Renal cortex interstitium (tissue), 11 donors: ENCODE results near the gene IREB2. TPM values are rescaled to one million over a fixed set of nuclear protein-coding genes. Genes with fewer than 3 reads are reported as not detected.
"Not testable (repeated sequence)": the region's sequence is repeated elsewhere in the genome, so short reads cannot be mapped to it uniquely, and the experiment has no call there.

Experiments
- DNase-seq, 11 donors: peaks; one replicate each; pipeline ENCODE4 v3.0.0-alpha.2; 2013; ENCODE audit warnings: low read depth in 9 of 11, low spot score in 4 of 11; ENCODE audit errors: extremely low read depth in 1 of 11
- polyA plus RNA-seq, 3 donors: library from polyadenylated mRNA; unstranded; fragments of 120-200 nt; gene quantifications; one replicate each; pipeline ENCODE4 v1.2.1, GENCODE V29; 2013; ENCODE audit not compliant: insufficient read length in 3 of 3

IREB2 gene
- polyA plus RNA-seq, 3 donors: 57.0 to 73.9 (median 68.4) TPM

DNA sequence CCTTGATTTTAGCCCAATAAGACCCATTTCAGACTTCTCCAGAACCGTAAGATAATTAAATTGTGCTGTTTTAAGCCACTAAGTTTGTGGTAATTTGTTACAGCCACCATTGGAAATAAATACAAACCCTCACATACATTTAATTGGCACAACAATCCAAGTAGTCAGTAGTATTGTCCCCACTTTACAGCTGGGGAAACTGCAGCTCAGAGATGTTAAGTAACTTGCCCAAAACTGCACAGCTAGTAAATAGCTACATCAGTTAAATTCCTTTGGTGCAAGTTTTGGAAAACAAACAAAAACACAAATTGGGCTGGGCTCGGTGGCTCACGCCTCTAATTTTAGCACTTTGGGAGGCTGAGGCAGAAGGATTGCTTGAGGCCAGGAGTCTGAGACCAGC is 13.3 kb upstream of the IREB2 start:
- DNase-seq: no peak

DNA sequence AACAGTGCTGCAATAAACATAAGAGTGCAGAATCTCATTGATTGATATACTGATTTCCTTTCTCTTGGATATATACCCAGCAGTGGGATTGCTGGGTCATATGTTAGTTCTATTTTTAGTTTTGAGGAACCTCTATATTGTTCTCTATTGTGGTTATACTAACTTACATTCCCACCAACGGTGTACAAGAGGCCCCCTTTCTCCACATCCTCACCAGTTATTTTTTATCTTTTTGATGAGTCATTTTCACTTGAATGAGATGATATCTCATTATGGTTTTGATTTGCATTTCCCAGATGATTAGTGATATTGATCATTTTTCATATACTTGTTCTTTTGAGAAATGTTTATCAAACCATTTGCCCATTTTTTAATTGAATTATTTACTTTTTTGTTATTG is 12.4 kb upstream of the IREB2 start:
- no peak for DNase-seq

DNA sequence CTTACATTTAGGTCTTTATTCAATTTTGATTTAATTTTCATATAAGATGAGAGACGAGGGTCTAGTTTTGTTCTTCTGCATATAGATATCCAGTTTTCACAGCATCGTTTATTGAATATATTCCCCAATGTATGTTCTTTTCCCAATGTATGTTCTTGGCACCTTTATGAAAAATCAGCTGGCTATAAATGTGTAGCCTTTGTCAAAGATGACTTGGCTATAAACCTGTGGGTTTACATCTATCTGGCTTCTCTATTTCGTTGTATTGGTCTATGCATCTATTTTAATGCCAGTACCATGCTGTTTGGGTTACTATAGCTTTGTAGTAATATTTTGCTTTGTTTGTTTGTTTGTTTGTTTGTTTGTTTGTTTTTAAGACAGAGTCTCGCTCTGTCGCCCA is 11.7 kb upstream of the IREB2 start:
- no peak for DNase-seq

GRCh38 chr15:78427953-78428352 is 10.1 kb upstream of the IREB2 start:
- no peak for DNase-seq

GRCh38 chr15:78429477-78429876 is 8.5 kb upstream of the IREB2 start:
- no peak for DNase-seq

DNA sequence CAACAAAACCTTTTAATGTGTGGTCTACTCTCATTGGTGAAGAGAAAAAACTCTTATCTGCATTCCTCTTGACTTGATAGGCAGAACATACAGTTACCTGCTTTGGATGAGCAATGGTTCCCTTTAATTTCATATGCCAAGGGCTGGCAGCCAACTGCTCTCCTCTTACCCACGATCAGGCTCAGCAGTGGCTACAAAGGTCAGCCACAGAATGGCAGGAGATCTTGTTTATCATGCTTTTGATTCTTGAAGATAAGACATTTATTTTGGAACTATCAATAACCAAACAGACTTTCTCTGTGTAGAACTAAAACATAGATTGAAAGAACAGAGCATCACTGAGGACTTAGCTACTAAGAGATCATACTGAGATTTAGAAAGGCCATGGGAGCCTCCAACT is 6.1 kb upstream of the IREB2 start:
- DNase-seq: no peak

GRCh38 chr15:78432664-78433063 is 5.4 kb upstream of the IREB2 start:
- no peak for DNase-seq

GRCh38 chr15:78434134-78434533 is 3.9 kb upstream of the IREB2 start:
- DNase-seq: no peak

DNA sequence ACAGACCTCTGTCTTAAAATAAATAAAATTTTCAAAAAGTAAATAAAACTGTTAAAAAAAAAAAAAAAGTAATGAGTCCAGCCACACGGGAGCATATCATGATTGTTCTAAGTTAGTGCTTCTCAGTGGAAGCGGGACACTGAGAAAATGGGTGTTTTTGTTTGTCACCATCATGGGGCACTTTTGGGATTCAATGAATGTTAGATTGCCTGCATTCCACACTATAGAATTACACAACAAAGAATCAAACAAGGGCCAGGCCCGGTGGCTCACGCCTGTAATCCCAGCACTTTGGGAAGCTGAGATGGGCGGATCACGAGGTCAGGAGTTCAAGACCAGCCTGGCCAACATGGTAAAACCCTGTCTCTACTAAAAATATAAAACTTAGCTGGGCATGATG is 3.3 kb upstream of the IREB2 start:
- DNase-seq: not testable (repeated sequence)

DNA sequence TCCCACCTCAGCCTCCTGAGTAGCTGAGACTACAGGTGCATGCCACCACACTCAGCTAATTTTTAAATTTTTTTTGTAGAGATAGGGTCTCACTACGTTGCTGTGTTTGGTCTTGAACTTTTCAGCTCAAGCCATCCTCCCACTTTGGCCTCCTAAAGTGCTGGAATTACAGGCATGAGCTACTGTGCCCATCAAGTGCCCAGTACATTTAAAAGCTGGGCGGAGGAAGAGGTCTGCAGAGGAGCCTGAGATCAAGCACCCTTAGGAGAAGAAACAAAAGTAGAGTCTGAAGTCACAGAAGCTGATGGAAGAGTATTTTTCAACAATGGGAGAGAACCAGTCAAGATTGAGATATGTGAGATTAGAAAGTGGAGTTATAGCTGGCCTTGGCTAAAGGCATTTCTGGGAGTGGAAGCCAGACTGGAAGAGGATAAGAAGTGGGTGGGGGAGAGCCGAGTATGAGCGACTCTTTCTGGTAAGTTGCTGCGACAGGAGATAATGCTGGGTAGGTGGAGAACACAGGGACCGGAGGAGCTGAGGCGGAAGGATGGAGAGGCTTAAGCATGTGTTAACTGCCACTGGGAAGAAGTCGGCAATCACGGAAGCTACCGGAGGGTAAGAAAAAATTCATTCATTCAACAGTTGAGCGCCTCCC is 782 bp upstream of the IREB2 start:
- no peak for DNase-seq

- peak in 3 of 11 donors; percentile 6 to 19 (median 9) for DNase-seq
Measured at GRCh38 chr15:78438619-78439285, 736 bp downstream of the IREB2 start.

- DNase-seq: no peak
Measured at GRCh38 chr15:78440375-78441373, 2.7 kb downstream of the IREB2 start.

DNA sequence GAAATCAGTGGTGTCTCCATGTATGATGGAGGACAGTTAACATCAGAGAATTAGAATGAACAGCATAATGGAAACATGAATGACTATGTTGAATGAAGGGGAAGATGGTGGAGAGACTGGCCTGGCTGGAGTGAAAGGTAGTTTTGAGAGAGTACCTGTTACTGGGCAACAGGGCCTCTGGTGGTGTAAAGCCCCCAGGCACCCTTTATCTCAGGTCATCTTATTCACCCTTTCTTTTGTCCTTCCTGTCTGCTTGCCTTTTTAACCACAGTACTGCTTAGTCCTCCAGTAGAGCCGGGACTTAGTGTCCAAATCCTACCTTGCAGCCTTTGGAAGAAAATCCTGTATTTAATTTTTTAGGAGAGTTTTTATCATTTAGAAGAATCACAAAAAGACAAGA is 6.2 kb downstream of the IREB2 start:
- DNase-seq: no peak

GRCh38 chr15:78445875-78446274 is 7.9 kb downstream of the IREB2 start:
- DNase-seq: no peak

GRCh38 chr15:78446551-78446950 is 8.5 kb downstream of the IREB2 start:
- no peak for DNase-seq

DNA sequence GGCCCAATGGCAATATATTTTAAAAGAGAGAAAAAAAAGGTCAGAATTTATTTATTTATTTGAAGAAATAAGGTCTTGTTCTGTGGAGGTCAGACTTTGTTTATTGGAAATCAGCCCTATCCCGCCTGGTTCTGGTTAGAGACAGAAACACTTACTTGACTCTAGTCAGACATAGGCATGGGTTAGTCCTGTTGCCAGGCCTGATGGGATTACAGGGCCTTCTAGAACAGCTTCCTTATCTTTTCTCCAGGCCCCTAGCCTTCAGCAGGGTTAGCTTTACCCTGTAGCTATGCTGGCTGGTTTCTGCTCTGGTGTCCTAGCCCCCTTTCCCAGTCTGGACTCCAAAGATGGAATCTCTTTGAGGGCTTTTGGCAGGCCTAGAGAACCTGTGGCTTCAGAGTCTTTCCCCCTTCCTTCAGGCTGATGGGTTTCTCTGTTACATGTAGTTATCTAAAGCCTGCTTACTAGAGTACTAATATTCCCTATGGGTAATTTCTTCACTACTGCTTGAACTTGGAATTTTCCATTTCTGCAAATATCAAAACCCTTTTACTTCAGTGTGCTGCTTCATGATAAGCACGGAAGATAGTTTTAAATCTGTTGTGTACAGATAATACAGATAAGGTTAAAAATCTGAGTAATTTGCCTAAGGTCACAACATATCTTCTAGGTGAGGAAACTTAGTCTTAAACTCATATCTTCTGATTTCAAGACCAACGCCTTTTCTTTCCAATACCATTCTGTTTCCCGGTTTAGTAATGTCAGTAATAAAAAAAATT is 10.6 kb downstream of the IREB2 start:
- DNase-seq: no peak

DNA sequence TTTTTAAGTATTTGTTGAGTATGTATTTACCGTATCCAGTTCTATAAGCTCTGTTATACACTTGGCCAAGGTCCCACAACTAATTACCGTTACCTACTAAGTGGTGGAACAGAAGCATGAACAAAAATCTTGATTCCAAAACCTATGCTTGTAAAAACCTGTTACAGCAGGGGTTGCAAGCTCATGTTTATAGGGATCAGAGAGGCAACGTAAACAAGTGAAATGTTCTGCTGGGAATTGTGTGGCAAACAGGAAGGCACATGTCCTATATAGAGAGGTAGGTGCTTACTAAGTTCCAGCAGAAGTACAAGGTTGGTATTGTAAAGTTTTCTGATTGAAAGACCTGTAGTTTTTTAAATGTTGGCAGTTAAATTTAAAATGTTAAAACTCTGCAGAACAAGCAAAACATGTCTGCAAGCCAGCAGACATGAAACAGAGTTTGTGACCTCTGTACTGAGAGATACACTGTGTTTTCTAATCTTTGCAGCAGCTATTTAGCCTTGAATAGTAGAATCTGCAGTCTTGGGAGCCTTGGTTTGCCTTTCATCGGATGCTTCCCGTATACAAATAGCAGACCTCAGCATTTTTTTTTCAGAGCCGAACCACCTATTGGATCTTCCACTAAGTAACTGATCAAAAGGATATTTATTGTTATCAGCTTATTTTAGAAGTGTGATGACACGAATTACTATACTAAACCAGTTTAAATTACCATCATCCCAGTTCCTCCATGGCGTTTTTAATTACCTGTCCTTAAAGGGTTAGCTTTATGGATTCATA is 11.4 kb downstream of the IREB2 start:
- DNase-seq: no peak

- DNase-seq: no peak
Measured at GRCh38 chr15:78450285-78450858, 12.4 kb downstream of the IREB2 start.
